Activated CD4-positive, alpha-beta memory T cell treated with anti-CD3 and anti-CD28 coated beads, Interleukin-2, amount 10 ng/mL, durations not matched to agents 7 days and 5 days (primary cell): ENCODE results near the gene MTX3. TPM values are rescaled to one million over a fixed set of nuclear protein-coding genes. Genes with fewer than 3 reads are reported as not detected.
A peak's percentile ranks its signal among the peaks of the same experiment; 100 is the strongest.

Experiments used
- CTCF ChIA-PET: fragments of 350-600 bp; sonication (Branson Sonifier 250); formaldehyde crosslinking; loops from one replicate; lab custom pipeline; 2021; ENCODE audit warnings: antibody characterized with exemption, inconsistent platforms; lab: Charles Lee
- POLR2A ChIA-PET: fragments of 350-600 bp; sonication (Branson Sonifier 250); formaldehyde crosslinking; loops from one replicate; lab custom pipeline; 2021; ENCODE audit warnings: antibody characterized with exemption; lab: Charles Lee
- DNase-seq: peaks from one replicate; pipeline ENCODE4 v3.0.0-alpha.2; 2020
- H3K27ac Mint-ChIP-seq: one replicate; pipeline ENCODE4 v1.8.0; 2021; ENCODE audit warnings: mild to moderate bottlenecking, mixed read lengths
- H3K27me3 Mint-ChIP-seq: one replicate; pipeline ENCODE4 v1.8.0; 2021; ENCODE audit warnings: mixed read lengths
- H3K36me3 Mint-ChIP-seq: one replicate; pipeline ENCODE4 v1.8.0; 2021; ENCODE audit warnings: low read depth, mixed read lengths
- H3K4me1 Mint-ChIP-seq: one replicate; pipeline ENCODE4 v1.8.0; 2021; ENCODE audit warnings: mixed read lengths
- H3K4me3 Mint-ChIP-seq: one replicate; pipeline ENCODE4 v1.8.0; 2021; ENCODE audit warnings: mild to moderate bottlenecking, mixed read lengths
- H3K9me3 Mint-ChIP-seq: one replicate; pipeline ENCODE4 v1.8.0; 2021; ENCODE audit warnings: mixed read lengths
- total RNA-seq, 2 experiments: library from RNA; stranded (reverse); gene quantifications; one replicate each; pipeline ENCODE4 v1.2.3, GENCODE V29; 2021

MTX3 gene, protein sequence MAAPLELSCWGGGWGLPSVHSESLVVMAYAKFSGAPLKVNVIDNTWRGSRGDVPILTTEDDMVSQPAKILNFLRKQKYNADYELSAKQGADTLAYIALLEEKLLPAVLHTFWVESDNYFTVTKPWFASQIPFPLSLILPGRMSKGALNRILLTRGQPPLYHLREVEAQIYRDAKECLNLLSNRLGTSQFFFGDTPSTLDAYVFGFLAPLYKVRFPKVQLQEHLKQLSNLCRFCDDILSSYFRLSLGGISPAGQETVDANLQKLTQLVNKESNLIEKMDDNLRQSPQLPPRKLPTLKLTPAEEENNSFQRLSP
- 10 to 100 TPM; 22.8 TPM for total RNA-seq

DNA sequence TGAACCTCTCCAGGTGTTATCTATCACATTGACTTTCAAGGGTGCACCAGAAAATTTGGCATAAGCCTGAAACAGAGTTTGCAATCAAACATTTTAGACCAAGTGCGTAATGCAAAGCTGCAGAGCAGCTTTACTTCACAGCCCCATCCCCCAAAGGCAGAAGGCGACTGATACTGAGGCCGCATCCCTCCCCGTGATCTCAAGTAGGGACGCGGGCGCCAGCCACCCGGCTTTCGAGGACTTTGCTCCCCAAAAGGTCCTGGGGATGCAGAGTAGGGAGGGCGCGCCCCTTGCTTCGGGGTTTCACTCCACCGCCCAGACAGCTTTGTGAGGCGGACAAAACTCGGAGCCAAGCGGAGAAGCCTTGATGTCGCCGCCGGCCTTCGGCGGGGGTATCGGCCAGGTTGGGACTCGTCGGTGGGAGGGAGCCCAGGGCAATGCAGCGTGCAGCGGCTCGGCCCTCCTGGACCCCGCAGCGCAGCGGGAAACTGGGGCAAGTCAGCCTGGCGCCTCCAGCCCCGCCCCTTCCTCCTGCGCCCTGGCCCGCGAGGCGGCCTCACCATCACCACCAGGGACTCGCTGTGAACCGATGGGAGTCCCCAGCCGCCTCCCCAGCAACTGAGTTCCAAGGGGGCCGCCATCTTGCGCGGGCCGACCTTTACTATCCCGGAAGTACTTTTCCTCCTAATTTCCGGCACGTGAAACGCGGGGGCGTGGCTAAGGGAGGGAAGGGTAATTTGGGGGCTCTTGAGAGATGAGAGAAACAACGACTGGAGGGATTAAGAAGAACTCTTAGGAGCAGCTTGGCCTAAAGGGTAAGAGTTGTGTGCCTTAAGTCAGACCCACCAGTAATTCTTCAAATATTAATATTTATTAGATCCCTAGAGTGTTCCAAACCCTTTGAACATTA lies at the start of gene MTX3:
MTX3 (minus strand) TSS at position 665 of the 910 bp plus-strand sequence; CDS start at position 641, 24 bp downstream.
- peaks cover 37% of the 10 kb centered on the region for H3K36me3 Mint-ChIP-seq
- H3K9me3 Mint-ChIP-seq, result peaks cover 2% of the 10 kb centered on the region
- POLR2A ChIA-PET, result interaction anchor here (0.7 to 3.3 kb wide), 40 partner anchors 8 to 1630 kb away, joined by 3 to 89 read pairs (median 4); partner anchors contain the start of genes ARSB, JMY, MSH3 and SCAMP1
- no peaks in the 10 kb centered on the region for H3K27me3 Mint-ChIP-seq
- peaks cover 54% of the 10 kb centered on the region for H3K4me1 Mint-ChIP-seq
- peak; percentile 91 for DNase-seq
- CTCF ChIA-PET, result interaction anchor here (1.0 to 1.9 kb wide), 5 partner anchors 10 to 93 kb away, joined by 3 to 17 read pairs (median 6); no protein-coding TSS in a partner anchor
- peak within 1 kb of the TSS; percentile 90 for H3K4me3 Mint-ChIP-seq
- peak within 1 kb of the TSS; percentile 99 for H3K27ac Mint-ChIP-seq

DNA sequence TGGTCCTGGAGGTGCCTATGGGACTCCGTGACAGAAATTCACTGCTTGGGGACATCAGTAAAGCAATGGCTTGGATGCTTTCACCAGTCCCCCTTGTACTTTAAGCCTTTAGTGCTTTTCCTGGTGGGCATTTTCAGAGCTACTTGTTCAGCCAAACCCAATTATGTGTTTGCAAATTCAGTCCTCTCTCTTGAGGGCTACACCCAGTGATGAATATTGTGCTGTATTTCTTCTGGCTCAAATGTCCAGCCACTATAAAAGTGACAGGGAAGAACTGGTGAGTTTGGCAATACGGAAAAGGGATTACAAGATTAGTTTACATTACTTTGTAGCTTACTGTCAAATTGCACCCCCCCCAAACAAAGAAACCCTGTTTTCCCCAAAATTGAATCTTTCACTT lies 48.6 kb upstream of the MTX3 start:
- Mint-ChIP-seq H3K9me3 (no peaks in the 10 kb centered on the region), H3K27me3 (peaks cover 39% of the 10 kb centered on the region), H3K36me3 (peaks cover 5% of the 10 kb centered on the region), H3K4me1 (peaks cover 23% of the 10 kb centered on the region), H3K27ac (no peak overlapping the region), H3K4me3 (no peak overlapping the region)
- DNase-seq, result no peak
- ChIA-PET CTCF (no interaction called here), POLR2A (no interaction called here)

DNA sequence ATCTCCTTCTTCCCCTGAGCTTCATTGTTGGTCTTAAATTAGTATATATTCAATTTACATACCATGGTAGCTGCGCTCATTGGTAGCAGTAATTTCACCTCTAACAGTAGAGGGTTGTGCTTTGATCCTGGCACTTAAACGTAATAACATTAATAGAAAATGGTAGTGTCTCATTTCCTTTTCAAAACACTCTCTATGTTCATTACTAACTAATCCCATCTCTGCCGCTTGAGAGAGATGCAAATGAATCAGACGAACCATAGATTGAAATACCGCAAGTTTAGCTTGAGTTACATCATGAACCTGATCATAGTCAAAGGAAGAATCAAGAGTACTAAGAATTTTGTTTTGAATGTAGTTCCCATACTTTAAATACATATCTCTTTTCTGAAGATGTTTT lies 46.3 kb upstream of the MTX3 start:
- no peak overlapping the region for H3K27ac Mint-ChIP-seq
- peaks cover 38% of the 10 kb centered on the region for H3K4me1 Mint-ChIP-seq
- no peak for DNase-seq
- H3K27me3 Mint-ChIP-seq, result peaks cover 40% of the 10 kb centered on the region
- H3K36me3 Mint-ChIP-seq, result peaks cover 5% of the 10 kb centered on the region
- POLR2A ChIA-PET, result interaction anchor here (0.9 to 1.9 kb wide), 2 partner anchors 47 to 156 kb away, joined by 3 to 9 read pairs; no protein-coding TSS in a partner anchor
- CTCF ChIA-PET, result interaction anchor here (0.8 to 1.7 kb wide), 2 partner anchors 9 to 46 kb away, joined by 3 to 6 read pairs; no protein-coding TSS in a partner anchor
- no peaks in the 10 kb centered on the region for H3K9me3 Mint-ChIP-seq
- no peak overlapping the region for H3K4me3 Mint-ChIP-seq

DNA sequence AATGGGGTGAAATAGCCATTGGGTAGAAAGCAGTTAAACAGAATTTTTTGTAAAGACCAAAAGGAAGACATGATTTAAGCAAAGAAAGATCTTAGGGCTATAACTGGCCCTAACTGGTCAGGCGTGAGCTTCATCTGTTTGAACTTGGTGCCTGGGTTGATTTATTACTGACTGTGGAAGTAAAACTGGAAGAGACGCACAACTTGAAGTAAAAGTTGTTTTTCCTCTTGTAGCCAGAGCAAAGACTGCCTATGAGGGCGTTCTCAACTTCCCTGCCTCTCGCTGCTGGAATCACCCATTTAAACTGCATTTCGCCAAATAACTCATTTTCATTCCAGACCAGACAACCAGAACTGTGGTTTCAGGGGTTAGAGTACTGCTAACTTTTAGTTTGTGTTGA lies 45.6 kb upstream of the MTX3 start:
- no peak for DNase-seq
- Mint-ChIP-seq H3K27ac (no peak overlapping the region), H3K36me3 (peaks cover 5% of the 10 kb centered on the region), H3K4me3 (no peak overlapping the region), H3K27me3 (peaks cover 42% of the 10 kb centered on the region), H3K4me1 (peaks cover 38% of the 10 kb centered on the region), H3K9me3 (no peaks in the 10 kb centered on the region)
- ChIA-PET POLR2A (interaction anchor here (1.9 kb wide), 1 partner anchor 47 kb away, joined by 9 read pairs; no protein-coding TSS in a partner anchor), CTCF (interaction anchor here (0.8 to 1.7 kb wide), 2 partner anchors 10 to 47 kb away, joined by 3 to 6 read pairs; no protein-coding TSS in a partner anchor)

DNA sequence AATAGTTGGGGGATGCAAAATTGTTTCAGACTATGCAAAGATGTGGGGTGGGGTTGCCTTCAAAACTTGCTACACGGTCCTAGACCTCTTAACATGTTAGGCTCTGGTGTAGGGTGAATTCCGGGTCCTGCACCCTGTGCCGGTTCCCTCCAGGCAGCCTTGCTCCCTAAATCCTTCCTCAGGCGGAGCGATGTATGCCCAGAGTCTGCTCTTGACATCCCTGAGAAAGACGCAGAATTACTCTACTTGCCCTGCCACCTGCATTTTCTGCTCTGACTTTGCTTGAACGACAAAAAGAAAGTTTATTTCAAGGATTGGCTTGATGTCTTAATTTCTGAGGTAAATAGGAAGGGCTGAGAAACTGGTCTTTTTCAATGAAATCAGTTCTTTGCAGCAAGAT lies 44.8 kb upstream of the MTX3 start:
- Mint-ChIP-seq H3K27ac (no peak overlapping the region), H3K4me1 (peaks cover 38% of the 10 kb centered on the region), H3K27me3 (peaks cover 41% of the 10 kb centered on the region), H3K9me3 (no peaks in the 10 kb centered on the region), H3K36me3 (peaks cover 5% of the 10 kb centered on the region), H3K4me3 (peak overlapping the region; percentile 37)
- ChIA-PET POLR2A (no interaction called here), CTCF (no interaction called here)
- no peak for DNase-seq

DNA sequence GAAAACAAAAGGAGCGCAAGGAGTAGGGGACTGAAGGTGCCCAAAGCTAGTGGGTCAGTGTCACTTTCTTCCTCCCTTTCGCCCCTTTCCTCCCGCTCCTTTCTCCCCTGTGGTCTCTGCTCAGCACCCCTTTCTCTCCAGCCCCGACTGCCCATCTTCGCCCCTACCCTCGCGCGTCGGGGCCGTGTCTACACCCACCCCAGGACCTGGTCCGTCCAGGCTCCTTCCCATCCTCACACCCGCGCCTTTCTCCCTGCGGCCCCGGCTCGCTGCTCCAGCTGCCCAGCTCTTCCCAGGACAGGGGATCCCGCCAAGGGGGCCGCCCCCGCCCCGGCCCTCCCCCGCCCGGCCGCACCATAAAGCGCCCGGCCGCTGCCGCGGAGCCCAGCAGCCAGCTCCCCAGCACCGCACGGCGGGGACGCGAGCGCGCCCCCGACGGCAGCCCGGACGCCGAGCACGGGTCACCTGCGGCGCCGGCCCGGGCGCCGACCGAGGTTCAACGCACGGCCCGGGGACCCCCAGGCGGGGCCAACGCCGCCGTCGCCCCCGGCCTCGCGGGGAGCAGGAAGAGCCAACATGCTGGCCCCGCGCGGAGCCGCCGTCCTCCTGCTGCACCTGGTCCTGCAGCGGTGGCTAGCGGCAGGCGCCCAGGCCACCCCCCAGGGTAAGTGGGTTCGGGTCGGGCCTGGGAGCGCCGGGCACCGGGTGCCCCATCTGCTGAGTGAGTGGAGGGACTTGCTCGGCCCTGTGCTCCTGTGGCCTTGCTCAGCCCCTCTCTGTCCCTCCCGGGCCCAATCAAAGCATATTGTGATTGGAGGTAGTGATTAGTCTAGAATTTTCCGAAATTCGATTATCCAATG lies 44.1 kb upstream of the MTX3 start, which contains the start of gene THBS4:
THBS4 (plus strand) TSS at position 387 of the 860 bp plus-strand sequence; CDS start at position 577, 190 bp downstream.
- peaks cover 5% of the 10 kb centered on the region for H3K36me3 Mint-ChIP-seq
- DNase-seq, result no peak
- H3K27me3 Mint-ChIP-seq, result peaks cover 38% of the 10 kb centered on the region
- peak within 1 kb of the TSS; percentile 46 for H3K4me3 Mint-ChIP-seq
- ChIA-PET CTCF (no interaction called here), POLR2A (interaction anchor here (1.0 to 1.5 kb wide), 3 partner anchors 9 to 219 kb away, joined by 3 to 5 read pairs (median 3); no protein-coding TSS in a partner anchor)
- peaks cover 38% of the 10 kb centered on the region for H3K4me1 Mint-ChIP-seq
- H3K27ac Mint-ChIP-seq, result no peak within 1 kb of the TSS
- no peaks in the 10 kb centered on the region for H3K9me3 Mint-ChIP-seq

DNA sequence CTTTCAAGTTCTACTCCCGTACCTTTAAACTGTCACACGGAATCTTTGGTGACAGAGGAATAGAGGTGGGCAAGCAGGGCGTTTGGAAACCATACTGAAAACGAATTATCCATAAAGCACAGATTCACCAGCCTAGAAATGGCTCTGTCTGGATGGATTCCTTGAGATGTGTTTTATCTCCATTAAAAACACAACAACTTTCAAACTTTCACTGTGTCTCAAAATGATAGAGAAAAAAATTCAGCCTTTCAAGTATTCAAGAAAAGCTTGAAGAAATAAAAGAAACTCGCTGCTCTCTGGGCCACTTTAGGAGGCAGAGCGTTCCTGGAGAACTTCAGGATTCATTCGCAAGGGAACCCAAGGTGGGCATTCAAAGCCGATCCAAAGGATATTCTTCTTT lies 43.5 kb upstream of the MTX3 start:
- Mint-ChIP-seq H3K36me3 (peaks cover 5% of the 10 kb centered on the region), H3K27me3 (peaks cover 35% of the 10 kb centered on the region), H3K9me3 (no peaks in the 10 kb centered on the region), H3K4me1 (peaks cover 38% of the 10 kb centered on the region), H3K27ac (no peak overlapping the region), H3K4me3 (peak overlapping the region; percentile 46)
- DNase-seq, result no peak
- POLR2A ChIA-PET, result interaction anchor here (0.5 to 1.5 kb wide), 5 partner anchors 9 to 1050 kb away, joined by 3 to 5 read pairs (median 3); no protein-coding TSS in a partner anchor
- CTCF ChIA-PET, result no interaction called here

DNA sequence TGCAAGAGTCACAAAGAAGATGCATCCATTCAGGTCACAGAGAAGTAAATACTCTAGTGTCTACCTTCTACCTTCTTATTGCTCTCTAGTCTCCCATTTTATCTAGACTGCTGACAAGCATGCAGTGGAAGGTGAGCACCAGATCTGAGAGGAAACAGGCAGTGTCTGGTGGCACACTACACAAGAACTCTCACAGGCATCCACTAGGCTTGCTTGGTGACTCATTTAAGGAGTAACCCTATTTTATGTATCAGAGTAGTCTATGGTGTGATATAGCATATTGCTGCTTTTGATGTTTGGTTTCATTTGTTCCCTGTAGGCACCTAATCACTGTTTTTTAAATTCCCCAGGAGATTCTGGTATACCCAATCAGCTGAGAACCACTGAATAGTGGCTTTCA lies 42.5 kb upstream of the MTX3 start:
- Mint-ChIP-seq H3K27ac (no peak overlapping the region), H3K9me3 (no peaks in the 10 kb centered on the region), H3K4me1 (peaks cover 41% of the 10 kb centered on the region), H3K27me3 (peaks cover 34% of the 10 kb centered on the region), H3K4me3 (no peak overlapping the region), H3K36me3 (peaks cover 5% of the 10 kb centered on the region)
- peak; percentile 49 for DNase-seq
- ChIA-PET CTCF (no interaction called here), POLR2A (interaction anchor here (1.1 to 1.5 kb wide), 3 partner anchors 10 to 1049 kb away, joined by 3 read pairs; partner anchors contain the start of gene MTX3)

DNA sequence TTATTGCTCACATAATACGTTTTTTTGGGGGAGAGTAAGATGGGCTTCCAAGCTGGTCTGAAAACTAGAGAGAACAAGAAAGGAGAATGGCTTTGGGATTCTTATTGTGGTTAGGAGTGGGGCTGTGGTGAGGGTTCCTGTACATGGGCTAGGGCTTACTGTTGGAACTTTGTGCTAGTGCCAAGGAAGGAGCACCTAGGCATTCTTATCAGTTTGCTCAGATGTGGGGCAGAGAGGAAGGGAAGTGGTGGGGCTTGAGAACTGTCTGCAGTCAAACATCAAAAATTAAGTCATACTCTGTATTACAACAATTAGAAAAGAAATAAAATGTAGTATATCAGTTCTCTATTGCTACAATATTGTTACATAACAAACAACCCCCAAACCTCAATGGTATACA lies 40.0 kb upstream of the MTX3 start:
- Mint-ChIP-seq H3K9me3 (no peaks in the 10 kb centered on the region), H3K27me3 (peaks cover 36% of the 10 kb centered on the region), H3K4me3 (no peak overlapping the region), H3K36me3 (peaks cover 4% of the 10 kb centered on the region), H3K27ac (no peak overlapping the region), H3K4me1 (peaks cover 32% of the 10 kb centered on the region)
- ChIA-PET CTCF (no interaction called here), POLR2A (no interaction called here)
- no peak for DNase-seq

DNA sequence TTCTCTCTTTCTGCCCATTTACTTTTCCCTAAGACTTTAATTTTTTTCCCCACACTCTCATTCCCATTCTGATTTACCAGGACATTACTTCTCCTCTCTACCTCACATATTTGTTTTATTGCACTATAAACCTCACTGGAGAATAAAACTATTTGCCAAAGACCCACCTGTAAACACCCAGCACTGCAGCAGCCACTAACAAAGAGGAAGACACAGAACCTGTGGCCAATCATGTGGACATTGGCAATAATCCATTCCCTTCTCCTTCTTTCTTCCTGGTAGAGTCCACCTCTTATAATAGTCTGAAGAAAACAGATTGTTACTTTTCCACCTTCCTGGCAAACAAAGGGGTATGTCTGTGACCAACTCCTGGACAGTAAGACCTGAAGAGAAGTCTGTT lies 35.8 kb upstream of the MTX3 start:
- Mint-ChIP-seq H3K27me3 (peaks cover 26% of the 10 kb centered on the region), H3K4me3 (no peak overlapping the region), H3K27ac (no peak overlapping the region), H3K4me1 (peaks cover 8% of the 10 kb centered on the region), H3K36me3 (no peaks in the 10 kb centered on the region), H3K9me3 (no peaks in the 10 kb centered on the region)
- ChIA-PET POLR2A (no interaction called here), CTCF (no interaction called here)
- DNase-seq, result no peak

DNA sequence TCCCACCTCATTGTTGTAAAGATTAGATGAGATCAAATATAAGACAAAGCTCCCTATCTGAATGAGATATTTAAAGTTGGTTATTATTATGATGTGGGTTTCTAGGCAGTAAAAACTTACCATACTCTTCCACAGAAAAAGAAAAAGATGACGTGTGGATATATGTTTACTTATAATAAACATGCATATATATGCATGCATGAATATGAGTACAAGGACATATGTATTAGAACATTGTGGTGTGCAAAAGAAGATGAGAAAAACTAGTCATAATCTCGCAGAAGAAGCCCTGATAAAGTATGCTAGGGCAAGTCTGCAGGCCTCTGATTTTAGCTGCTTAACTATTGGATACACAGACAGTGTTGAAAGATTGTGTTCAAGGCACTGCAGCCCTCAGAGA lies 34.0 kb upstream of the MTX3 start:
- POLR2A ChIA-PET, result interaction anchor here (1.2 kb wide), 1 partner anchor 33 kb away, joined by 3 read pairs; no protein-coding TSS in a partner anchor
- Mint-ChIP-seq H3K27ac (no peak overlapping the region), H3K4me1 (peaks cover 8% of the 10 kb centered on the region), H3K9me3 (no peaks in the 10 kb centered on the region), H3K4me3 (no peak overlapping the region), H3K36me3 (no peaks in the 10 kb centered on the region), H3K27me3 (peaks cover 27% of the 10 kb centered on the region)
- DNase-seq, result no peak
- CTCF ChIA-PET, result no interaction called here
